Glutamatergic neuron (in vitro differentiated cells): ENCODE measurements around the gene VIPR1. TPM values are rescaled to one million over a fixed set of nuclear protein-coding genes. Genes with fewer than 3 reads are reported as not detected.

Source experiments
- DNase-seq: peaks from one replicate; pipeline ENCODE4 v3.0.0; 2022
- H3K27ac Mint-ChIP-seq: one replicate; pipeline ENCODE4 v1.8.0; 2020; ENCODE audit warnings: mild to moderate bottlenecking, mixed read lengths, inconsistent platforms; ENCODE audit not compliant: unreplicated experiment
- H3K27me3 Mint-ChIP-seq: one replicate; pipeline ENCODE4 v1.8.0; 2020; ENCODE audit warnings: mild to moderate bottlenecking, moderate library complexity, mixed read lengths, inconsistent platforms; ENCODE audit not compliant: unreplicated experiment
- H3K36me3 Mint-ChIP-seq: one replicate; pipeline ENCODE4 v1.8.0; 2020; ENCODE audit warnings: mild to moderate bottlenecking, mixed read lengths, inconsistent platforms; ENCODE audit not compliant: unreplicated experiment
- H3K4me1 Mint-ChIP-seq: one replicate; pipeline ENCODE4 v1.8.0; 2020; ENCODE audit warnings: mild to moderate bottlenecking, low read depth, mixed read lengths, inconsistent platforms; ENCODE audit not compliant: unreplicated experiment
- H3K4me3 Mint-ChIP-seq: one replicate; pipeline ENCODE4 v1.8.0; 2020; ENCODE audit warnings: mild to moderate bottlenecking, mixed read lengths, inconsistent platforms; ENCODE audit not compliant: unreplicated experiment
- H3K9me3 Mint-ChIP-seq: one replicate; pipeline ENCODE4 v1.8.0; 2020; ENCODE audit warnings: mild to moderate bottlenecking, moderate library complexity, mixed read lengths, inconsistent platforms; ENCODE audit not compliant: unreplicated experiment
- total RNA-seq: library from RNA; stranded (reverse); fragmentation: NEBNext Ultra II Directional; extraction: Animal tissue kit (Norgen Biotek cat#: 25700); gene quantifications from one replicate; pipeline ENCODE4 v1.2.1, GENCODE V29; 2021; ENCODE audit not compliant: unreplicated experiment
- TF ChIP-seq, protein P1 (sequence below): fragments of 200-600 bp; sonication (generic); IDR thresholded peaks from one replicate; pipeline ENCODE4 v1.5.0; 2021; ENCODE audit not compliant: partially characterized antibody, unreplicated experiment

VIPR1 gene
- total RNA-seq, 1 donor from 2014 or later = not detected

DNA sequence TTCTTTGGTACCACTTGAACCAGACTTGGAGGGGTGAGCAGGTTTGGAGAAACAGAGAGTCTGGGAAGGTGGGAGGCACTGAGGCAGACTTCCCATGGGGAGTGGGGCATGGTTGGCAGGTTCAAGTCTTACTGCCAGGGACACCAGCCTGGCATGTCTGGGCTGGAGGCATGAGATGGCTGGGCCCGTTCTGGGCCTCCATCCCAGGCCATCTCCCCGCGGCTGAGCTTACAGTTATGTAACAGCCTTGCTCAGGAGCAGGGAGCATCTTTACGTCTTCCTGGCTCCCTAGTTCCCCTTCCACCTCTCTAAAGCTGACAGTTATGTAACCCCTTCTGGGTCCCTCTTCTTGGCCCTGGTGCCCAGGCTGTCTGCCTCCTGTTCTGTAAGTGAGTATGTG, 12.4 kb downstream of the VIPR1 start:
- no peaks in the 10 kb centered on the region for H3K36me3 Mint-ChIP-seq
- no peaks in the 10 kb centered on the region for H3K9me3 Mint-ChIP-seq
- no peak overlapping the region for H3K27ac Mint-ChIP-seq
- no peaks in the 10 kb centered on the region for H3K27me3 Mint-ChIP-seq
- TF ChIP-seq, protein P1, sequence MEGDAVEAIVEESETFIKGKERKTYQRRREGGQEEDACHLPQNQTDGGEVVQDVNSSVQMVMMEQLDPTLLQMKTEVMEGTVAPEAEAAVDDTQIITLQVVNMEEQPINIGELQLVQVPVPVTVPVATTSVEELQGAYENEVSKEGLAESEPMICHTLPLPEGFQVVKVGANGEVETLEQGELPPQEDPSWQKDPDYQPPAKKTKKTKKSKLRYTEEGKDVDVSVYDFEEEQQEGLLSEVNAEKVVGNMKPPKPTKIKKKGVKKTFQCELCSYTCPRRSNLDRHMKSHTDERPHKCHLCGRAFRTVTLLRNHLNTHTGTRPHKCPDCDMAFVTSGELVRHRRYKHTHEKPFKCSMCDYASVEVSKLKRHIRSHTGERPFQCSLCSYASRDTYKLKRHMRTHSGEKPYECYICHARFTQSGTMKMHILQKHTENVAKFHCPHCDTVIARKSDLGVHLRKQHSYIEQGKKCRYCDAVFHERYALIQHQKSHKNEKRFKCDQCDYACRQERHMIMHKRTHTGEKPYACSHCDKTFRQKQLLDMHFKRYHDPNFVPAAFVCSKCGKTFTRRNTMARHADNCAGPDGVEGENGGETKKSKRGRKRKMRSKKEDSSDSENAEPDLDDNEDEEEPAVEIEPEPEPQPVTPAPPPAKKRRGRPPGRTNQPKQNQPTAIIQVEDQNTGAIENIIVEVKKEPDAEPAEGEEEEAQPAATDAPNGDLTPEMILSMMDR = no peak
- H3K4me1 Mint-ChIP-seq = no peaks in the 10 kb centered on the region
- no peak overlapping the region for H3K4me3 Mint-ChIP-seq
- DNase-seq = no peak

DNA sequence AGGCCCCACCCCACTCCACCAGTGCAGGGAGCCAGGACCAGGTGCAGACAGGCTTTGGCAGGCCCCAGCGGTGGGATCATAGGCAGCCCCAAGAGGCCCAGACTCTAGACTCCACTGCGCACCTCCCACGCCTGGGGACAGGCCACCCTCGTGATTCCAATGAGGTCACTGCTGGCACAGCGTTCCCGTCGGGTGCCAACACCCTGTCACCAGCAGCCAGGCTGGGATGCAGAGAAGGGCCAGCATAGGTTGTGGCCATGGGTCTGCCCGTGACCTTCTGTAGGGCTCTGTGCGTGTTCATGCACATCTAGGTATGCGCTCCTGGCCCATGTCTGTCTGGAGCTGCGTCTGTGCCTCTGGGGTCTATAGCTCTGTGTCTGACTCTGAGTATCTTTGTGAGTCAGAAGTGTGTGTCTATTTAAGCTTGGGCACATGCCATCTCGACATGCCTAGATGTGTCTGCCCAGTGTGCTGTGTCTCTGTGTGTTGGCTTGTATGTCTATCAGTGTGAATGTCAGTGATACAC, 13.0 kb downstream of the VIPR1 start:
- H3K4me1 Mint-ChIP-seq = no peaks in the 10 kb centered on the region
- no peak overlapping the region for H3K27ac Mint-ChIP-seq
- H3K4me3 Mint-ChIP-seq = no peak overlapping the region
- no peak for DNase-seq
- H3K36me3 Mint-ChIP-seq = no peaks in the 10 kb centered on the region
- TF ChIP-seq, protein P1 = no peak
- H3K9me3 Mint-ChIP-seq = no peaks in the 10 kb centered on the region
- H3K27me3 Mint-ChIP-seq = no peaks in the 10 kb centered on the region

DNA sequence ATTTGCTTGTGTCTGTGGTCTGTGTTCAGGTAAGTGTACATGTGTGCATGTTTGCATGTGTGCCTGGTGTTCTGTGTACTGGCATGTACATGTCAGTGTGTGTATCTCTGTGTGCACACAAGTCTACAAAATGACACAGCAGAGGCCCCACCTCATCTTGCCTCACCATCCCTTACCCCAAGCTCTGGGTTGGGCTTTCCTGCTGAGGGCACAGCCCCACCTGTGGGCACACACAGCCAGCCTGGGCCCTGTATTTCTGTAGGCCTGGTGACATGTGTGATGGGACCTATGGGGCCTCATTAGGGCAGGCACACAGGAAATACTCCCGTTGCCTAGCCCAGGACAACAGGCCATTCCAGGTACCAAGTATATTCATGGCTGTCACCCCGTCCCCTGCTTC, 13.5 kb downstream of the VIPR1 start:
- H3K4me1 Mint-ChIP-seq = no peaks in the 10 kb centered on the region
- no peaks in the 10 kb centered on the region for H3K27me3 Mint-ChIP-seq
- no peak overlapping the region for H3K27ac Mint-ChIP-seq
- H3K9me3 Mint-ChIP-seq = no peaks in the 10 kb centered on the region
- TF ChIP-seq, protein P1 = no peak
- no peak for DNase-seq
- no peaks in the 10 kb centered on the region for H3K36me3 Mint-ChIP-seq
- no peak overlapping the region for H3K4me3 Mint-ChIP-seq

DNA sequence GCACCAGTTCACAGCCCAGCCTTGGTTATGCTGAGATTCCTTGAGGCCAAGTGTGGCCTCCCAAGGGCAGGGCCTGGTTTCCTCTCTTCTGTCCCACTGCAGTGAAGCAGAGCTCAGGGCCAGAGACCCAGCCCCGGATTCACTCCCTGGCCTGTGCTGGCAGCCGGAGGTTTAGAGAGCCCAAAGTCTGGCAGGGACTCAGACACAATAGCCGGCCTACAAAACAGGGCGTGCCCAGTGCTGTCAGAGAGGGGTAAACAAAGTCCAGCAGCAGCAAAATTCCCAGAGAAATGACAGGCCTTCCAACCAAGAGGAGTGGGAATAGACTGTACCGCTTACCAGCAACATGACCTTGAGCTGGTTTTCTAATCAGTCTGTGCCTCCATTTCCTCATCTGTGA, 14.0 kb downstream of the VIPR1 start:
- no peak for DNase-seq
- Mint-ChIP-seq H3K27me3 (no peaks in the 10 kb centered on the region), H3K9me3 (no peaks in the 10 kb centered on the region), H3K4me1 (no peaks in the 10 kb centered on the region), H3K4me3 (no peak overlapping the region), H3K36me3 (no peaks in the 10 kb centered on the region), H3K27ac (no peak overlapping the region)
- TF ChIP-seq, protein P1 = no peak

DNA sequence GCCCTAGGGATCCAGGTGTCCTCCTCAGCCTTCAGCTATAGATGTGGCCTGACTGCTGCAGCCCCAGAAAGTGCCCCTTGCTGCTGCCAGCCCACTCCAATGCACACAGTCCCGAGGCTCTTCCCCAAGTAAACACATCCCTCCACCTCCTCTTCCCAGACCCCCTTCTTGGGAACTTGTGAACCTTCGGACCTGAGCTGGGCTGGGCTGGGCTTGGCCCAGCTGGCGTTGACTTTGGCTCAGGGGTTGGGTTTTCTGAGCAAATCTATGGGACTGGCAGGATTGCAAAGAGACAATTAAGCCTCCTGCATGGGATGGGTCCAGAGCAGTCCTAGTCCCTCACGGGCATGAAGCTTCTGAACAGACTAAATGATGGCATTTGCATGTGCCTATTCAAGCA, 14.7 kb downstream of the VIPR1 start:
- Mint-ChIP-seq H3K4me3 (no peak overlapping the region), H3K9me3 (no peaks in the 10 kb centered on the region), H3K4me1 (no peaks in the 10 kb centered on the region), H3K36me3 (no peaks in the 10 kb centered on the region), H3K27me3 (no peaks in the 10 kb centered on the region), H3K27ac (no peak overlapping the region)
- TF ChIP-seq, protein P1 = no peak
- DNase-seq = no peak
